ENCODE data around the gene TEX2. TPM values are rescaled to one million over a fixed set of nuclear protein-coding genes. Genes with fewer than 3 reads are reported as not detected.
A peak's percentile ranks its signal among the peaks of the same experiment; 100 is the strongest.

Gene TEX2
- total and polyA plus RNA-seq, 2 of the 13 experiments (the other 11 are each of a cell fraction or from before 2014, with no cell fraction given): 21.4 to 37.7 TPM

DNA sequence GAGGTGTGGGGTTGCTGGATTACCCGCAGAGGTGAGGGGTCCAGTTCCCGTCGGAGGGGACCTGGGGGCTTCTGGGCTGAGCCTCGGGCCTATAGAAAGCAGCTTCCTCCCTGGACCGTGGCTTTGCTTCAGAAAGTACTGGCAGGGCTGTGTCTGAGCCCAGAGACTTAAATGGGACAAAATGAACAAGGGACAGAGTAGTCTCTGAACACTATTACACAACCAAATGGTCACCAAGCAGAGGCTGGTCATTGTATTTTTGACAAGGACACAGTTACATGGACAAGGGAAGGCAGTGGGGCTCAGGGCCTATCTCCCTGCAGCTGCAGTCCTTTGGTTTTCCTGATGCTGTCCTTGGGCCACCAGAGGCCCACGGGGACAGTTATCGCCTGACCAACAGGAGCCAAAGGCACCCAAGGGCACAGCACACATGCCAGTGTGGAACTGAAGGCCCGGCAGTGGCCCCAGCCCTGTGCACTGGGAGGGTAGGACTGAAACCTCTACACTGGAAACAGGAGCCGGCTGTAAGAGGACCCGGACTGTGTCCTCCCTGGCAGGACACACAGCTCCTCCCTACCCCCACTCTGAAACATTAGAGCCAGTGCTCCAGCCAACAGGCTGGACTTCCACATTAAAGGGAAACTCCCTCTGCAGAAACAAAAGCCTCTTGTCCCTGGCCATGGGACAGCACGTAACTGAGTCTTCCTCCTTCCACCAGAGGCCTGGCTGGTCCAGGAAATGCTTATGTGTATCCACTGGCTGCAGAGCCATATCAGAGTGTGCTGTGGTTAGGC is 107.1 kb downstream of the TEX2 start (continued):
- TF ChIP-seq, protein P1, sequence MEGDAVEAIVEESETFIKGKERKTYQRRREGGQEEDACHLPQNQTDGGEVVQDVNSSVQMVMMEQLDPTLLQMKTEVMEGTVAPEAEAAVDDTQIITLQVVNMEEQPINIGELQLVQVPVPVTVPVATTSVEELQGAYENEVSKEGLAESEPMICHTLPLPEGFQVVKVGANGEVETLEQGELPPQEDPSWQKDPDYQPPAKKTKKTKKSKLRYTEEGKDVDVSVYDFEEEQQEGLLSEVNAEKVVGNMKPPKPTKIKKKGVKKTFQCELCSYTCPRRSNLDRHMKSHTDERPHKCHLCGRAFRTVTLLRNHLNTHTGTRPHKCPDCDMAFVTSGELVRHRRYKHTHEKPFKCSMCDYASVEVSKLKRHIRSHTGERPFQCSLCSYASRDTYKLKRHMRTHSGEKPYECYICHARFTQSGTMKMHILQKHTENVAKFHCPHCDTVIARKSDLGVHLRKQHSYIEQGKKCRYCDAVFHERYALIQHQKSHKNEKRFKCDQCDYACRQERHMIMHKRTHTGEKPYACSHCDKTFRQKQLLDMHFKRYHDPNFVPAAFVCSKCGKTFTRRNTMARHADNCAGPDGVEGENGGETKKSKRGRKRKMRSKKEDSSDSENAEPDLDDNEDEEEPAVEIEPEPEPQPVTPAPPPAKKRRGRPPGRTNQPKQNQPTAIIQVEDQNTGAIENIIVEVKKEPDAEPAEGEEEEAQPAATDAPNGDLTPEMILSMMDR (CRISPR knock-in tag; IDR thresholded peaks at IDR 0.05): peak; percentile 45
- TF ChIP-seq TBL1XR1 (IDR thresholded peaks at IDR 0.05; ENCODE audit: borderline replicate concordance, low read length, partially characterized antibody) (no peak), TSC22D2 (CRISPR knock-in tag; IDR thresholded peaks at IDR 0.05; ENCODE audit: borderline replicate concordance) (0 out of 2 replicates have a peak, but pooled peaks have one; percentile 51), ZNF263 (CRISPR knock-in tag; IDR thresholded peaks at IDR 0.05) (peak; percentile 100), ZMYM3 (CRISPR knock-in tag; IDR thresholded peaks at IDR 0.05) (peak; percentile 70), ZNF496 (CRISPR knock-in tag; IDR thresholded peaks at IDR 0.05; ENCODE audit: insufficient replicate concordance) (no peak), SP2 (CRISPR knock-in tag; IDR thresholded peaks at IDR 0.05) (no peak), SNAPC2 (CRISPR knock-in tag; IDR thresholded peaks at IDR 0.05) (peak; percentile 80; the same call in 1 of the 2 replicates), ZBTB7A (CRISPR knock-in tag; IDR thresholded peaks at IDR 0.05) (no peak), NFKBIZ (CRISPR knock-in tag; IDR thresholded peaks at IDR 0.05) (0 out of 2 replicates have a peak, but pooled peaks have one; percentile 52), RARA (CRISPR knock-in tag; IDR thresholded peaks at IDR 0.05) (no peak; the same call in 1 of the 2 replicates), ZNF558 (CRISPR knock-in tag; IDR thresholded peaks at IDR 0.05; ENCODE audit: borderline replicate concordance) (no peak), HCFC1 (IDR thresholded peaks at IDR 0.05; ENCODE audit: low read depth, low read length) (no peak), ZNF333 (CRISPR knock-in tag; IDR thresholded peaks at IDR 0.05; ENCODE audit: borderline replicate concordance) (0 out of 2 replicates have a peak, but pooled peaks have one; percentile 75), SP5 (CRISPR knock-in tag; IDR thresholded peaks at IDR 0.05; ENCODE audit: borderline replicate concordance, low read depth) (peak; percentile 23; the same call in 1 of the 2 replicates), ZNF292 (CRISPR knock-in tag; IDR thresholded peaks at IDR 0.05; ENCODE audit: borderline replicate concordance, low read depth) (peak; percentile 79; the same call in 1 of the 2 replicates), KLF11 (CRISPR knock-in tag; IDR thresholded peaks at IDR 0.05) (no peak; the same call in 1 of the 2 replicates), POLR2A (IDR thresholded peaks at IDR 0.05; ENCODE audit: insufficient read depth in 1 of 2, low read depth in 2 of 2, low read length in 2 of 2) (peak; percentile 70 to 86), ZNF746 (CRISPR knock-in tag; IDR thresholded peaks at IDR 0.05) (no peak), SMC3 (IDR thresholded peaks at IDR 0.05; ENCODE audit: low read length) (peak; percentile 50)
- TF ChIP-seq, protein P2, sequence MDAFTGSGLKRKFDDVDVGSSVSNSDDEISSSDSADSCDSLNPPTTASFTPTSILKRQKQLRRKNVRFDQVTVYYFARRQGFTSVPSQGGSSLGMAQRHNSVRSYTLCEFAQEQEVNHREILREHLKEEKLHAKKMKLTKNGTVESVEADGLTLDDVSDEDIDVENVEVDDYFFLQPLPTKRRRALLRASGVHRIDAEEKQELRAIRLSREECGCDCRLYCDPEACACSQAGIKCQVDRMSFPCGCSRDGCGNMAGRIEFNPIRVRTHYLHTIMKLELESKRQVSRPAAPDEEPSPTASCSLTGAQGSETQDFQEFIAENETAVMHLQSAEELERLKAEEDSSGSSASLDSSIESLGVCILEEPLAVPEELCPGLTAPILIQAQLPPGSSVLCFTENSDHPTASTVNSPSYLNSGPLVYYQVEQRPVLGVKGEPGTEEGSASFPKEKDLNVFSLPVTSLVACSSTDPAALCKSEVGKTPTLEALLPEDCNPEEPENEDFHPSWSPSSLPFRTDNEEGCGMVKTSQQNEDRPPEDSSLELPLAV (CRISPR knock-in tag; conservative IDR thresholded peaks at IDR 0.05; ENCODE audit: low read depth): no peak
- TF ChIP-seq, protein P3, sequence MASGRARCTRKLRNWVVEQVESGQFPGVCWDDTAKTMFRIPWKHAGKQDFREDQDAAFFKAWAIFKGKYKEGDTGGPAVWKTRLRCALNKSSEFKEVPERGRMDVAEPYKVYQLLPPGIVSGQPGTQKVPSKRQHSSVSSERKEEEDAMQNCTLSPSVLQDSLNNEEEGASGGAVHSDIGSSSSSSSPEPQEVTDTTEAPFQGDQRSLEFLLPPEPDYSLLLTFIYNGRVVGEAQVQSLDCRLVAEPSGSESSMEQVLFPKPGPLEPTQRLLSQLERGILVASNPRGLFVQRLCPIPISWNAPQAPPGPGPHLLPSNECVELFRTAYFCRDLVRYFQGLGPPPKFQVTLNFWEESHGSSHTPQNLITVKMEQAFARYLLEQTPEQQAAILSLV (CRISPR knock-in tag; IDR thresholded peaks at IDR 0.05; ENCODE audit: borderline replicate concordance): peak; percentile 47; the same call in 1 of the 2 replicates

Measured in HepG2 (cell line).